ENCODE results near the gene TVP23C. TPM values are rescaled to one million over a fixed set of nuclear protein-coding genes. Genes with fewer than 3 reads are reported as not detected.
A peak's percentile ranks its signal among the peaks of the same experiment; 100 is the strongest.
"Not testable (repeated sequence)": the region's sequence is repeated elsewhere in the genome, so short reads cannot be mapped to it uniquely, and the experiment has no call there.

The TVP23C gene
- polyA plus RNA-seq, 4 donors: 12.7 to 19.2 (median 14.2) TPM

DNA sequence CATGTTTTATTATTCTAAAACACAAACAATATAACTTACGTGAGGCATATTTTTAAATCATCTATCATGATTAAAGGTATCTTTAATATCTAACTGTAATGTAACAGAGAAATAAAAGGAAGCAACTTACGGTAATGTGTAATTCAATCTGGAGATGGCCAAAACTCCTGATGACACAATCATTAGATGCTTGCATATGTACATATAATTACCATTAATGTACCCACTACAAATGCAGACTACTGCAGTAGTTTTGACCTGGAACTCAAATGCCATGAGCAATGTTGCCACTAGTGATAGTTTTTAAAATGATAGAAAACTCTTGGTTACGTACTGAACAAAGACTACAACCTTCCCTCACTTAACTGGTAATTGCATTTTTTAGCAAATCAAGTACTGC lies 30.2 kb downstream of the TVP23C start:
- not testable (repeated sequence) for DNase-seq (ENCODE audit: low read depth in 4 of 4, low spot score in 3 of 4)

GRCh38 chr17:15526292-15527218 lies 36.7 kb downstream of the TVP23C start:
- not testable (repeated sequence) for DNase-seq (ENCODE audit: low read depth in 4 of 4, low spot score in 3 of 4)

- DNase-seq (ENCODE audit: low read depth in 4 of 4, low spot score in 3 of 4): not testable (repeated sequence)
Measured at GRCh38 chr17:15524990-15525985, 38.0 kb downstream of the TVP23C start.

DNA sequence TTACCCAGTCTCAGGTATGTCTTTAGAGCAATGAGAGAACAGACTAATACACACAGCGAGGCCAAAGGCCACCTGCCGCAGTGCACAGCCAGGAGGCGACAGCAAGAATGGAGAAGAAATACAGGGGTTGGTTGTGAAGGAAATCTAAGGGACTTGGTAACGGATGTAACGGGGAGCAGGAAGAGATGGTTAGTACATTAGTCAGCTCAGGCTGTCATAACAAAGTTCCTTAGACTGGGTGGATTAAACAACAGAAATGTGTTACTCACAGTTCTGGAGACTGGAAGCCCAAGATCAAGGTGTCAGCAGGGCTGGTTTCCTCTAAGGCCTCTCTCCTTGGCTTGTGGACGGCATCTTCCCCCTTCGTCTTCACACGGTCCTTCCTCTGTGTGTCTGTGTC lies 47.1 kb downstream of the TVP23C start:
- no peak for DNase-seq (ENCODE audit: low read depth in 4 of 4, low spot score in 3 of 4)

DNA sequence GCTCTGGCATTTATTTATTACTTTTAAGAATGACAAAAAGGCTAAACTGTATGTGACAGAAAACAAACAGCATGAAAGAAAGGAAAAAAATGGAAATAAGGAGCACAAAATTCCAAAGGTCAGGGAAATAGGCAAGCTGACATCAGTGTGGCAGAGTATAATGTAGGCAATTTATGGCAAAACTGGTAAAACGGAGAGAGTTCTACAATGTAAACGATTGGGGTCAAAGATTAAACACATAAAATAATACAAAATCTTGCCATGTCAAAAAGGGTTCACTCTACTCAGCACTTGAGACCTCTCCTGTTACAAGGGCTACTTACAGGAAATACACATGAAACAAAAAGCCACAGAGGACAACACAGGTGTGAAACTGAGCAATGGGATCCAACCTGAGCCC lies 48.8 kb downstream of the TVP23C start:
- no peak for DNase-seq (ENCODE audit: low read depth in 4 of 4, low spot score in 3 of 4)

DNA sequence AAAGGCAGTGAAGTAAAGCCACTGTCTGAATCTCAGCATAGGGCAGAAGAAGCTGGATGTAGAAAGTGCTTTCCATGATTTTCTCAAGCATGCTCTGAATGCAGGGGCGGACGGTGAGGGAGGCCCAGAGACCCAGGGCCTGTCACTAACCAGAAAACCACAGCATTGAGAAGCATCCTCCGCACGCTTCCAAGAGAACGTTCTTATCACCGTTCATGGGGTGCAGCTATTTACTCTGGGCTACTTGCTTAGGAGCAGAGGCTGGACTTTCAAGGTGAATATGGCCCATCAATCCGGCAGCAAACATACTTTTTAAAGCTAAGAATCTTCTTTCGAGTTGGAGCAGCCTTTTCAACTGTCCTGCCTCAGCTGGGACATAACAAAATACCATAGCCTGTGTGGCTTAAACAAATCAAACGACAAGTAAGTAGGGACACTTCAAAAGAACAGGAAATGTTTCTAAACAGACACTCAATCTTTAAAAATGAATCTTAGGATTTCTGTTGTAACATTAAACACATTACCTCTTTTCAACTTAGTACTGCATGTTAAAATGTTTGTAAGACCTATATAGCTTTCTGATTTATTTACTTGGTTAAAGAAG lies 49.3 kb downstream of the TVP23C start:
- no peak for DNase-seq (ENCODE audit: low read depth in 4 of 4, low spot score in 3 of 4)

DNA sequence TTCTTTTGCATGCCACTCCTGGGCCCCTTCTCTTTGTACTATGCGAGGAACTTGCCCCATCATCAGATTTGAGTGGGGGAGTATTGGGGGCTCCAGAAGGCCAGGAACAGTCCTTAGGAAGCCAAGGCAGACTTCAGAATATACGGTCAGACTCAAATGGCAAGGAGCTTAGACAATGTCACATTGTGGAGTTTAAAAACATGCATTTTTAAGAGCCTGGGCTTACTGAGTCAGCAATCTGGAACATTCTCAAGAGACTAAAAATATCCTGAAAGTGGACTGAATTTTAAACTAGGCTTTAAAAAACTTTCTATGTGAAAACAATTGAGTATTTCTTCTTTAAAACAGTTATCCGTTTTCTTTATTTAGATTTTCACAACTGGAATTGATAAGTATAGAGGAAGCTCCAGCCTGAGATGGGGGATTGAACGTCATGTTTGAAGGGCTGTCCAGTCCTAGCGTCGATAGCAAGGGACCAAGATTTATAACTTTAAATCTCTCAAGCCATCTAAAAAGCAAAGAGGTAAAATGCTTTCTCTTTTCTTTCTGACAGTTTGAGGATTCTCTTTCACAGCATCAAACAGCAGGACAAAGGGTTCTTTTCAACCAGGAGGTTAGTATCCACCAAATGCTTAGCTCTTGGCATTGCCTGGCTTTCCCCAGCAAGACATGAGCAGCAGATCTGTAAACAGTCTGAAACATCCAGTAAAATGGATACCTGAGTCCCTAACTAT lies 50.1 kb downstream of the TVP23C start:
- DNase-seq (ENCODE audit: low read depth in 4 of 4, low spot score in 3 of 4): no peak

- DNase-seq (ENCODE audit: low read depth in 4 of 4, low spot score in 3 of 4): no peak
Measured at GRCh38 chr17:15512071-15512709, 51.1 kb downstream of the TVP23C start.

- no peak for DNase-seq (ENCODE audit: low read depth in 4 of 4, low spot score in 3 of 4)
Measured at GRCh38 chr17:15511142-15511541, 52.1 kb downstream of the TVP23C start.

DNA sequence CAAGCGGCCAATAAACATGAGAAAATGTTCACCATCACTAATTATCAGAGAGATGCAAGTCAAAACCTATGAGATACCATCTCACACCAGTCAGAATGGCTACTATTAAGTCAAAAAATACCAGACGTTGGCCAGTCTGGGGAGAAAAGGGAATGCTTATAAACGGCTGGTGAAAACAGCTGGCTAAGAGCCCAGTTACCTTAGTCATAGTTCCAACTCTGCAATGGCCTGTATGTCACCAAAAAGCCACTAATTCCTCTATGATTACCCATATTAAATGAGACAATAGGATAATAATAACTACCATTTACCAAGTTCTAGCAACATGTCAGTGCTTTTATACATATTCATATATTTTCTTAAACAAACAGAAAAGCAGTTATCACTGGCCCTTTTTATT lies 52.9 kb downstream of the TVP23C start:
- DNase-seq (ENCODE audit: low read depth in 4 of 4, low spot score in 3 of 4): no peak

- no peak for DNase-seq (ENCODE audit: low read depth in 4 of 4, low spot score in 3 of 4)
Measured at GRCh38 chr17:15509095-15509494, 54.2 kb downstream of the TVP23C start.

- no peak for DNase-seq (ENCODE audit: low read depth in 4 of 4, low spot score in 3 of 4)
Measured at GRCh38 chr17:15508466-15508865, 54.8 kb downstream of the TVP23C start.

GRCh38 chr17:15507896-15508295 lies 55.4 kb downstream of the TVP23C start:
- DNase-seq (ENCODE audit: low read depth in 4 of 4, low spot score in 3 of 4): no peak

- no peak for DNase-seq (ENCODE audit: low read depth in 4 of 4, low spot score in 3 of 4)
Measured at GRCh38 chr17:15507001-15507400, 56.3 kb downstream of the TVP23C start.

DNA sequence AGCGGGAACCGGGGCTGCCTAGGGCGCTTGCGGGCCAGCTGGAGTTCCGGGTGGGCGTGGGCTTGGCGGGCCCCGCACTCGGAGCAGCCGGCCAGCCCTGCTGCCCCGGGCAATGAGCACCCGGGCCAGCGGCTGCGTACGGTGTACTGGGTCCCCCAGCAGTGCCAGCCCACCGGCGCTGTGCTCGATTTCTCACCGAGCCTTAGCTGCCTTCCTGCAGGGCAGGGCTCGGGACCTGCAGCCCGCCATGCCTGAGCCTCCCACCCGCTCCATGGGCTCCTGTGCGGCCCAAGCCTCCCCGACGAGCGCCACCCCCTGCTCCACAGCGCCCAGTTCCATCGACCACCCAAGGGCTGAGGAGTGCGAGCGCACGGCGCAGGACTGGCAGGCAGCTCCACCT lies 57.6 kb downstream of the TVP23C start:
- not testable (repeated sequence) for DNase-seq (ENCODE audit: low read depth in 4 of 4, low spot score in 3 of 4)

- DNase-seq (ENCODE audit: low read depth in 4 of 4, low spot score in 3 of 4): no peak
Measured at GRCh38 chr17:15503731-15504130, 59.6 kb downstream of the TVP23C start.

DNA sequence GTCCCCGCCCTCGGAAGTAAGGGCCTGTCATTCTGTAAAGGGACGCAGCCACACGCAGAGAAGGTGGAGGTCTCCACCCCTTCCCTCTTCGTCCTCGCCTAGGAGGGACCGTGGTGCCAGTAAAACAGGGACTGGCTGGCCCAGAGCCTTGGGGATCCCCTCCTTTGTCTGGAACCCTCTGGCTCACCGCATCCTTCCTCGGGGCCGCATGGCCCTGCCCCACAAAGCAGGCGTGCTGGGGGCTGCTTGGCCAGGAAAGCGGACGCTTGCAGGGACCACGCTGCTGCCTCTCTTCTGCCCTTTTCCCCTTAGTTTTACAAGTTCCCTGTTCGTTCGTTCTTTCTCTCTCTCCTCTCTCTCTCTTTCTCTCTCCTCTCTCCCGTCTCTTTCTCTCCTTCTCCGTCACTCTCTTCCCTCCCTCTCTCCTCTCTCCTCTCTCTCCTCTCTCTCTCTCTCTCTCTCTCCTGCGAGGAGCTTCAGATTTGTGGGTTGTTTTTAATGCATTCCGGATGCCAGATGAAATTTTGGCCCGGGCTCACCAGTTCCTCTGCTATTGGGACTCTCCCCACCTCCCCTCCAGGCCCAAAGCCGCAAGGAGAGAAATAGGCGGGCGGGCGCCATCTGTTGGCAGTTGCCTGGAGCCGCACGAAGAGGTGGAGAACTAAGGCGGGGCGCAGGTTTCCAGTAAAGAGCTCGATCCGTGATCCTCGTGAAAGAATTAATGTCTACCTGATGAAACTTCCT lies 60.7 kb downstream of the TVP23C start:
- peak; percentile 66 to 81 (median 78) for DNase-seq (ENCODE audit: low read depth in 4 of 4, low spot score in 3 of 4)

DNA sequence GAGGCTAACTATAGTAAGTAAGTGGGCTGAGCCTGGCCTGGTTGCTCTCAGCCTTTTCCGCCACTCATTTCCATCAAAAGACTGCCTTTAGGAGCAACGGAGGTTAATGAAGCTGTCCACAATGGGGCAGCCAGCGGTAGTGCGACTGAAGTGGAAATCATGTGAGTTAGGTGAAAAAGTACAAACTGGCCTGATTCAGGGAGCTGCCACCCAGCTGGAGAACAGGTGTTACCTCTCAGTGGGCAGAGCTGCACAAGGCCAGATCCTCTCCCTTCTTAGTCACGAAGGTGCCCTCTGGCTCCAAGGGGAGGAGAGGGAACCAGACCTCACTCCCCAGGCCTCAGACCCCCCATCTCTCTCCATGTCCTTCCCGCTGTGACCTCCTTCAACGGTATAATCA lies 61.5 kb downstream of the TVP23C start:
- no peak for DNase-seq (ENCODE audit: low read depth in 4 of 4, low spot score in 3 of 4)

DNA sequence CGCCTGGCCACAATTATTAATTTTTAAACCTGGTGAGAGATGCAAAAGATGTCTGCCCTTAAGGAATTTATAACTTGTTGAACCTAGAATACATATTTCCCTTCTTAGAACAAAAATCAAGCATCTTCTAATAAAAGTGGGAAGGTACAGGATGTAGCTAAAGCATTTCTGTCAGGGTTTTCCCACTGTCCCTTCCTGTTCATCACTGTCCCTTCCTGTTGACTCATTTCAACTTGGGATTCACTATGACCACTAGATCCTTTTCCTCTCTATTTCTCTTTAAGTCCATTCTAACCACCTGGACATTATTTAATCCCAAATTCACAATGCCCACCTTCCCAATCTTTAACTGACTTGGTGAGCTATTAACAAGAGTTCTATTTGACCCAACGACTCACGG lies 62.0 kb downstream of the TVP23C start:
- no peak for DNase-seq (ENCODE audit: low read depth in 4 of 4, low spot score in 3 of 4)

Measured in right renal pelvis (tissue), 4 donors.